GM21723 (cell line): ENCODE measurements around the gene GPR137.
A peak's percentile ranks its signal among the peaks of the same experiment; 100 is the strongest.
"Not testable (repeated sequence)": the region's sequence is repeated elsewhere in the genome, so short reads cannot be mapped to it uniquely, and the experiment has no call there.

Source experiments
- ATAC-seq: cut with Tn5 transposase; IDR thresholded peaks from one replicate; pipeline ENCODE4 v1.9.1; 2021; ENCODE audit warnings: mild to moderate bottlenecking, moderate library complexity; ENCODE audit not compliant: unreplicated experiment

GPR137 gene, protein sequence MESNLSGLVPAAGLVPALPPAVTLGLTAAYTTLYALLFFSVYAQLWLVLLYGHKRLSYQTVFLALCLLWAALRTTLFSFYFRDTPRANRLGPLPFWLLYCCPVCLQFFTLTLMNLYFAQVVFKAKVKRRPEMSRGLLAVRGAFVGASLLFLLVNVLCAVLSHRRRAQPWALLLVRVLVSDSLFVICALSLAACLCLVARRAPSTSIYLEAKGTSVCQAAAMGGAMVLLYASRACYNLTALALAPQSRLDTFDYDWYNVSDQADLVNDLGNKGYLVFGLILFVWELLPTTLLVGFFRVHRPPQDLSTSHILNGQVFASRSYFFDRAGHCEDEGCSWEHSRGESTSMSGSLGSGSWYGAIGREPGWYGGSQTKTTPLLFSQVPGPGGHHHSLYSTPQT

DNA sequence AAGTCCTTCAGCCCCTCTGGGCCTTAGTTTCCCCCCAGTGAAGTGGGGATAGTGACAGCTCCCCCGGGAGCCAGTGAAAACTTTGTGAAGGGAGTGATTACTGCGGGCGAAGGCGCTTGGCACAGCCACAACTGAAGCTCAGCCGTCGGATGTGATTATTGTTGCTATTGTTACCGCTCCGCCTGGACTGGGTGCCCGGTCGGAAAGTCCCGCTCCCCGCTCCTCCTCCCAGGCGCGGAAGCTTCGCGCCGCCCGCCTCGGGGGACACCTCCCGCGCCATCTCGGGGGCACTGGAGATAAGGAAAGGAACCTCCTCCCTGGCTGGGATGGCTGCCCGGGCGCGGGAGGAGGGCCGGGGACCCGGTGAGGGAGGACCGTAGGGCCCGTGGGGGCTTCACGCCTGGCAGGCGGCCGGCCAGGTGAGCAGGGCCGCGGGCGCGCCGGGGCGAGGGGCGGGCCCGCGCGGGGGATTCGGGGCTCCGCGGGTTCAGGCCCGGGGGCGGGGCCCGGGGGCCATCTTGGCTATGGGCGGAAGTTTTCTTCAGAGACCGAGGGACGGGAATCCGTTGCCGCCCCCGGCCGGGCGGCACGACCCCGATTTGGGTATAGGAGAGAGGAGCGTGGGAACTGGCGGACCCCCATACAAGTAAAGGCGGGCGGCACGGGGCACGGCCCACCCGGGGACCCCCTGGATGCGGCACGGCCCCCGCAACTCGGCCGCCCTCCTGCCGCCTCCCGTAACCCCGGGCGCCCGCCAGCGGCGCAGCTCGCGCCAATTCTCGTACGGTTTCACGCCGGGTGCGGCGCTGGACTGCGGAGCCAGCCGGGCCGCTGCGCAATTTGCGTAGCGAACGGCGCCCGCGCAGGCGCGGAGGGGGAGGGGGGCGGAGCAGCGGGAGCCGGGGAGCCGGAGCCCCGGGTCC, at the start of gene GPR137:
GPR137 (plus strand) TSS at position 887 of the 923 bp plus-strand sequence. CDS start 677 bp downstream, outside the sequence.
- ATAC-seq, result peak; percentile 65

DNA sequence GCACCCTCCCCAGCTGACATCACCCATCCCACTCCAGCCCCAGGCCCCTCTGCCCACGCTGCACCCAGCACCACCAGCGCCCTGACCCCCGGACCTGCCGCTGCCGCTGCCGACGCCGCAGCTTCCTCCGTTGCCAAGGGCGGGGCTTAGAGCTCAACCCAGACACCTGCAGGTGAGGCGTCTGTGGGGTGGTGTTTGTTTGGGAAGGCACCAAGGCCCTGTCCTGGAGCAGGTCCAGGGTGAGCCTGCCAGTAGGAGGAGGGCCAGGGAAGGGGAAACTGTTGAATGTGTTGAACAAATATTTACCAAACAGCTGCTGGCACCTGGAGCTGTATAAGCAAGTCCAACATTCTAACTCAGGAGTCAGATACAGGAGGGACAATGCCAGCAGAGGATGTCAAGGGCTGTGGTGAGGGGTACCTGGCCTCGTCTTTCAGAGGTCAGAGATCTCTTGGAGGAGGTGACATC, 48.1 kb upstream of the GPR137 start:
- no peak for ATAC-seq

DNA sequence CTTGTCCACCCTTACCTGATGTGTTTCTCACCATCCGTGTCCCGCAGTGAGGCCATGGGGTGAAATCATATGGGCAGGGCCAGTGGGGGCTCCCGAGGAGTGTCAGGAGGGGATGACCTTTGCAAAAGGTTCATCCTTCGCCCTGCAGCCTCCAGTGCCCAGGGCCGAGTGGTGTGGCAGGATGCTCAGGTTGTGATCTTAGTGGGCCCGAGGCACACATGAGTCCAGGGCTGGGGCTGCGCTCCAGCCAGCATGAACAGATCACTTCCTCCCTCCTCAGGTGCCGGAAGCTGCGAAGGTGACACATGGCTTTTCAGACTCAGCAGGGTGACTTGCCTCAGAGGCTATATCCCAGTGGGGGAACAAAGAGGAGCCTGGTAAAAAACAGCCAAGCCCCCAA, 47.6 kb upstream of the GPR137 start:
- ATAC-seq, result no peak

- ATAC-seq, result no peak
Measured at GRCh38 chr11:64238999-64239398, 46.6 kb upstream of the GPR137 start.

GRCh38 chr11:64239662-64240434, 45.8 kb upstream of the GPR137 start:
- peak; percentile 7 for ATAC-seq

GRCh38 chr11:64240435-64241240, 45.0 kb upstream of the GPR137 start, which contains the start of gene FKBP2:
FKBP2 (plus strand) TSS chr11:64241095; CDS start chr11:64242388, 1,293 bp downstream.
- ATAC-seq, result peak; percentile 45

GRCh38 chr11:64241241-64241490, 44.5 kb upstream of the GPR137 start:
- peak; percentile 62 for ATAC-seq

DNA sequence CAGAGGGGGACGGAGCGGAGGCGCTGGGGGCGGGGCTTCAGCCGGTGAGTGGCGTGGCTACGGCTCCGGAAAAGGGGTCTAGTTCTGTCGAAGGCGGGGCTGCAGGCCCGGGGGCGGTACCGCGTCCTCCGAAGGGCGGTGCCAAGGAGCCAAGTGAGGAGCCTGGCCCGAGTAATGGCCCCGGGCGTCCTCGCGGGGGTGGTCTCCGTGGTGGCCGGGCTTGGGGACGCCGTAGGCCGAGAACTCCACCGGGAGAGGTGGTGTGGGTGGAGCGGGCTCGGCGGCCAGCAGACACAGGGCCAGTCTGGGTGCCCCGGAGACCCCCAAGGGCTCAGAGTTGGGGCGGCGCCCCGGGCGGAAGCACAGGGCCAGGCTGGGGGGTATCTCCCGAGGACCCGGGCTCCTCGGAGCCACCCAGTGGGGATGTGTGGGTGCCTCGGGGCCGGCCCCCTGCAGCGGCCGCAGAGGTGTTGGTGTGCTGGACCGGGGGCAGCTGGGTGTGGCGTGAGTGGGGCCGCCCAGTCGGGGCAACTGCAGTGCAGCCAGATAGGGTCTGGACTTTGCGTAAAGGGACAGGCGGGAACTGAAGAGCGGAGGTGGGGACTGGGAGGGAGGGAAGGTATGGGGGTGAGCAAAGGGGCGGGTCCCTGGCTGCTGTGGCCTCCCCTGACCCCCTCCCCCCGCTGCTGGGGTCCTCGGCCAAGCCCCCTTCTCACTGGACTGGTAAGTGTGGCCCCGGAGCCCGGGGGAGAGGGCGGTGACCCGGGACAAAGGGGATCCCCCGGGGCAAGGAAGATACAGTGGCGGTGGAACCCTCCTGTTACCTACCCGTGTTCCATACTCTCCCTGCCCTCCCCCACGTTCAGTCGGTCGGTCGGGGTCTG, 43.9 kb upstream of the GPR137 start:
- peak; percentile 55 for ATAC-seq

DNA sequence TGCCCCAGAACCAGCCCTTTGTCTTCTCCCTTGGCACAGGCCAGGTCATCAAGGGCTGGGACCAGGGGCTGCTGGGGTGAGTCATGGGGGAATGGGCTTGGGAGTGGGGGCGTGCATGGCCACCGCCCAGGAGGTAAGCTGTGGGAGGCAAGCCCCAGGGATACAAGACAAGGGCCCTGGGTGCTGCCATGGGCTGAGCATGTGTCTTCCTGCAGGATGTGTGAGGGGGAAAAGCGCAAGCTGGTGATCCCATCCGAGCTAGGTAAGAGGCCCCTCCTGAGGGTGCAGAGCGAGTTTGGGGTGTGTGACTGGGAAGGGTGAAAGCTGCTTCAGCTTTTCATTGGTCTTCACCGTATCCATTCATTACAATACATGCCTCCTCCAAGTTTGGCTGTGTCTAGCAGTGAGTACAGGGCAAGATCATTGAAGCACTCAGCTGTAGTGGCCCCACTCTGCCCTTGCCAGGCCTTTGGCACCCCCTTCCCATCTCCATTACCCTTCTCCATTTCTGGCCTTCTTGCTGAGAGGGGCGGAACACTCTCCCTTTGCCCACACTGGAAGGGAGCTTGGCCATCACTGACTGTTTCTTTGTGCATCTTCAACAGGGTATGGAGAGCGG, 42.3 kb upstream of the GPR137 start:
- ATAC-seq, result no peak

DNA sequence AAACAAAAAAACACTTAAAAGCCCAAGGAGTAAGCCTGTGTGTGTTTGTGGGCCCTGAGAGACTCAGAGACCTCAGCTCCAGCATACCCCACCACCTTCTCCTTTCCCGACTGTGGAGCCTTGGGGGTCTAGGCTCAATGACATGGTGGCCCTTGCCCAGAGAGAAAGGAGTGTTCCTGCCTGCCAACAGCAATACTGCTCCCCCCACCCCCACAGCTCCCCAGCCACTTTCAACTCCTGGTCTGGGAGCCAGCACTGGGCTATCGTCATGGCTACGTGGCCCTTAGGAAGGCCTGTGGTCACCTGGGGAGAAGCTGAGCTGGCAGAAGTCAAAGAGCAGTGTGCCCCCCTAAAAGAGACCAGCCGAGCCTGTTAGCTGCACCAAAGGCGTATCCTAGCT, 41.5 kb upstream of the GPR137 start:
- no peak for ATAC-seq

DNA sequence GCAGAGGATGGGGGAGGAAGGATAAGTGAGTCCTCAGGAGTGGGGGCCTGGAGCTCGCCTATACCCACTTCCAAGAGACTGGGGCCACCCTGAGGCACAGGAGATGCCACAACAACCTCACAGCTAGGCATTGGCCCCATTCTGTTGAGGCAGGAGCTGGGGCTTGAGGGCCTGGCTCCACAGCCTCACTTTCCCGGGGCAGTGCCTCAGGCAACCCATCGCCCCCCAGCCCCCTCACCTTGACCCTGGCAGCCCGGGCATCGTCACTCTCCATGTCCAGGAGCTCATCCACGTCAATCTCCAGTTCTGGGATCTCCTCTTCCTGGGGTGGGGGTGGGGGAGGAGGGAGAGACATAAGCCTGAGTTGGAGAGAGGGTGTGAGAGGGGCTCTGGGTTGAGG, 40.7 kb upstream of the GPR137 start:
- ATAC-seq, result no peak

DNA sequence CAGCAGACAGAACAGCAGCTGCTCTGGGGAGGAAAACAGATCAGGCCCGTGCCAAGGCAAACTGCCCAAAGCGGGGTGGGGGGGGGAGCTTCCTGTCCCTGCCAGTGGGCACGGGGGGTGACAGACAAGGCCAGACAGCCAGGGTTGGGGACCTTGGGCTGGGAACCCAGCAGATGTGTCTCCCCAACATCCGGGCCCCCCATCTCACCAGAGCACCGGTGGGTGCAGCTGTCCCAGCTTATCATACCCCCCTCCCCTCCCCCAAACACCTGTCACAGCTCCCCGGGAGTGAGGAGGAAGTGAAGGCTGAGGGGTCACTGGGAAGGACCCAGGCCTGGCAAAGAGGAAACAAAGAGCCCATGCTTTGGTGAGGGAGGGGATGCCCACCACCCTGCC, 40.2 kb upstream of the GPR137 start:
- ATAC-seq, result no peak

GRCh38 chr11:64245797-64246620, 39.6 kb upstream of the GPR137 start:
- no peak for ATAC-seq

- ATAC-seq, result not testable (repeated sequence)
Measured at GRCh38 chr11:64246621-64246870, 39.1 kb upstream of the GPR137 start.

GRCh38 chr11:64246871-64247728, 38.5 kb upstream of the GPR137 start, which contains the start of gene PPP1R14B:
PPP1R14B (minus strand) TSS chr11:64246943; CDS start chr11:64246673, 270 bp downstream.
- no peak for ATAC-seq

DNA sequence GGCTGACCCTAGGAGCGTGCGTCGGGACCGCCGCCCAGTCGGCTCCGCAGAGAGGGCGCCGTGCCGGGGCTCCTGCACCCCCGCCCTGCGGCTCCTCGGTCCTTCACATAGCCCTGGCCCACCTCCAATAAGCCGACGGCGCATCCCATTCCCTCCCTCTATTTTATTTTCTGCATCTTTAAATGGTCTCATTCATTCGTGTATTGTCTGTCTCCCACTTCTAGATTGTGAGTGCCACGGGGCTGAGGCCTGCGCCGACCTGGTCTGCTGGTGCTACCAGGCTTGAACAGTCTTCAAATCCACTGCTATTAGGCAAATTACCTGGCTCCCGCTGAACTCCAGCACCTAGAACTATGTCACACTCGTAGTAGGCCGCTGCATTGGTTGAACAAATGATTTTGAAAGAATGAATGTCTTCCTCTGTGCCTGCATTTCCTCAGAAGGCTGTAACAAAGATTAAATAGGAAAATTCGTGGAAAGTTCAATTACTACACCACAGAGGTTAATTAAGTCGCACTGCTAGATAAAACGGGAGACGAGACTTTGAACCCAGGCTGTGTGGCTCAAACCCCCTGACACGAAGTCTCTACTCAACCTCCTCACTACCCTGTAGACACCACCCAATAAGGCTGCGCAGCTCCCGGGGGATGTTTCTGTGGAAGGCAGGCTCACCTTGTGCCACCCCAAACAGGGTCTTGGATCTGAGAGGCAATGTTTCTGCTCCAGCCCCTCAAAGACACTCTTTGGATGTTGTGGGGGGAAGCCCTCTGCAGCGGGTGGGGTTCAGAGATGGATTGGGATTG, 37.7 kb upstream of the GPR137 start:
- no peak for ATAC-seq
